ENCODE measurements around the gene ANK3.

Gene ANK3

DNA sequence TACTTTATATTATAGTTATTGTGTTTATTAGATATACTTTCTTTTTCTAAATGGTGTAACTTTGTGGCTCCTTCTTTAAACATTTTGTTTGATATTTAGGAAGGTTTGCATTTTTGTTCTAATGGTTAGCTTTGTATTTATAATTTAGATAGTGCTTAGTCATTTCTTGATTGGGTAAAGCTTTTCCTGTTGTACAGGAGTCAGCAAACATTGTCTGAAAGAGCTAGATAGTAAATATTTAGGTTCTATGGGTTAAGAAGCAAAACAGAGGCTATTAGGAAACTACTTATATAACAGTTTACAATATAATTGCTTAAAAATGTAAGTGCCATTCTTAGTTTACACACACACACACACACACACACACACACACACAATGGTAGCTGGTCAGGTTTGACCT, 412.8 kb downstream of the ANK3 start:
- no peak for DNase-seq (ENCODE audit: low spot score)
